Psoas muscle (tissue), 8 donors: ENCODE data around the gene ENDOD1. TPM values are rescaled to one million over a fixed set of nuclear protein-coding genes. Genes with fewer than 3 reads are reported as not detected.

Source experiments
- ATAC-seq, 4 donors: fragments of 200-7000 bp; cut with Tn5 transposase; one replicate each; pipeline ENCODE4 v1.9.1; 2020; ENCODE audit warnings: moderate library complexity in 3 of 4, mild to moderate bottlenecking in 2 of 4
- DNase-seq, 2 donors: peaks; one replicate each; pipeline ENCODE4 v3.0.0-alpha.2; 2020
- H3K27ac ChIP-seq: fragments of 200-600 bp; one replicate; pipeline ENCODE4 v1.8.0; 2022
- H3K27me3 ChIP-seq, 3 donors: fragments of 200-600 bp in 1 of 3; one replicate each; pipeline versions ENCODE4 v1.6.1 to v1.8.0; 2013 to 2022; ENCODE audit warnings: low read length in 2 of 3, mild to moderate bottlenecking in 2 of 3, moderate library complexity in 1 of 3; ENCODE audit not compliant: insufficient read depth in 3 of 3
- H3K36me3 ChIP-seq, 2 donors: fragments of 200-600 bp in 1 of 2; one replicate each; pipeline versions ENCODE4 v1.6.1 to v1.8.0; 2013 to 2022; ENCODE audit warnings: low read depth in 1 of 2, mild to moderate bottlenecking in 1 of 2, moderate library complexity in 1 of 2; ENCODE audit not compliant: insufficient read depth in 1 of 2
- H3K4me1 ChIP-seq: fragments of 200-600 bp; one replicate; pipeline ENCODE4 v1.8.0; 2022
- H3K4me3 ChIP-seq: fragments of 200-600 bp; one replicate; pipeline ENCODE4 v1.8.0; 2022; ENCODE audit warnings: mild to moderate bottlenecking
- H3K9me3 ChIP-seq: fragments of 200-600 bp; one replicate; pipeline ENCODE4 v1.8.0; 2022
- CTCF ChIP-seq: fragments of 200-600 bp; IDR thresholded peaks from one replicate; pipeline ENCODE4 v1.8.0; 2022; ENCODE audit warnings: antibody characterized with exemption
- WGBS, 3 donors: extraction: QIAGEN DNeasy Blood & Tissue Kit; methylation state at CpG; one replicate each; pipeline versions ENCODE4 v1.1.6 to v1.1.7; 2013; 5-methylcytosine and 5-hydroxymethylcytosine counted together
- intact Hi-C, 2 donors: fragments of 100-400 bp; cut with DNase I; formaldehyde crosslinking; loops; one replicate each; pipeline versions ENCODE4 v1.11.0 to v1.14.2; 2022
- polyA plus RNA-seq, 3 donors: library from polyadenylated mRNA; stranded (reverse); fragments of 200-250 nt; gene quantifications; one replicate each; pipeline ENCODE4 v1.2.3, GENCODE V29; 2013
- total RNA-seq, 4 donors: library from RNA; stranded (reverse); fragmentation: NEBNext Ultra II Directional in 2 of 4; extraction: Animal tissue kit (Norgen Biotek cat#: 25700) in 2 of 4; gene quantifications; one replicate each; pipeline versions ENCODE4 v1.2.1 to v1.2.4, GENCODE V29; 2021 to 2023
- donor health status: healthy with polysubstance abuse.
- donor health status: DM: no; HTN: no; CAD: no; lungs with moderate emphysema.
- donor health status: Bipolar disorder and iron deficiency.
- donor health status: healthy.
- donor health status: DM: yes; HTN: yes; CAD: no.
- donor health status: DM: no; HTN: no; CAD: no.
- donor health status: DM: no; HTN: no; CAD: no.
- donor health status: DM: yes; HTN: yes; CAD: no.

The ENDOD1 gene
- total and polyA plus RNA-seq, 7 donors, result 9.8 to 55.3 (median 29.0) TPM

GRCh38 chr11:95086151-95086550, 3.5 kb upstream of the ENDOD1 start:
- intact Hi-C loops, result no loop called here
- TF ChIP-seq CTCF, result no peak
- no peaks in the 10 kb centered on the region for H3K27me3 ChIP-seq
- DNase-seq (no peak), ATAC-seq (no peak)
- no peak overlapping the region for H3K4me3 ChIP-seq
- WGBS, 3 donors, result 67 to 80% (median 72%) methylated on average over 2 of the region's 2 CpGs
- H3K4me1 ChIP-seq, result peaks cover 13% of the 10 kb centered on the region
- H3K36me3 ChIP-seq, result no peaks in the 10 kb centered on the region
- H3K27ac ChIP-seq, result no peak overlapping the region
- H3K9me3 ChIP-seq, result no peaks in the 10 kb centered on the region

- Histone ChIP-seq H3K9me3 (no peaks in the 10 kb centered on the region), H3K4me3 (no peak overlapping the region), H3K4me1 (peaks cover 21% of the 10 kb centered on the region), H3K36me3 (no peaks in the 10 kb centered on the region), H3K27me3 (no peaks in the 10 kb centered on the region), H3K27ac (no peak overlapping the region)
- DNase-seq, result no peak
- intact Hi-C loops, result no loop called here
- 94 to 100% (median 100%) methylated on average over 1 of the region's 1 CpG for WGBS, 3 donors
- no peak for ATAC-seq
- TF ChIP-seq CTCF, result no peak
These were observed 2.6 kb upstream of the ENDOD1 start for GRCh38 chr11:95086836-95087570.

GRCh38 chr11:95088946-95089619, 563 bp upstream of the ENDOD1 start:
- TF ChIP-seq CTCF, result no peak
- Histone ChIP-seq H3K9me3 (no peaks in the 10 kb centered on the region), H3K27me3 (no peaks in the 10 kb centered on the region), H3K4me1 (peaks cover 42% of the 10 kb centered on the region), H3K4me3 (peak overlapping the region; percentile 78), H3K27ac (peak overlapping the region; percentile 90), H3K36me3 (no peaks in the 10 kb centered on the region)
- ATAC-seq, result peak; percentile 53 to 73 (median 61)
- intact Hi-C loops, result loop anchor here in 1 of 2 donors (2.0 kb wide), 1 partner anchor 14 kb away; no protein-coding TSS in a partner anchor
- DNase-seq, result no peak
- WGBS, 3 donors, result 8 to 9% (median 8%) methylated on average over 27 of the region's 27 CpGs

- DNase-seq (no peak), ATAC-seq (no peak)
- Histone ChIP-seq H3K36me3 (no peaks in the 10 kb centered on the region), H3K4me1 (peaks cover 65% of the 10 kb centered on the region), H3K27ac (peak overlapping the region; percentile 90), H3K27me3 (no peaks in the 10 kb centered on the region), H3K4me3 (peak overlapping the region; percentile 78), H3K9me3 (no peaks in the 10 kb centered on the region)
- TF ChIP-seq CTCF, result no peak
- intact Hi-C loops, result no loop called here
These were observed 2.1 kb downstream of the ENDOD1 start for GRCh38 chr11:95091663-95092180.
